Activated naive CD4-positive, alpha-beta T cell treated with anti-CD3 and anti-CD28 coated beads, Interleukin-2, amount 10 ng/mL, durations not matched to agents 7 days and 5 days (primary cell): Measurements from ENCODE around the gene CDK8.
"Not testable (repeated sequence)": the region's sequence is repeated elsewhere in the genome, so short reads cannot be mapped to it uniquely, and the experiment has no call there.

Source experiments
- CTCF ChIA-PET: fragments of 350-600 bp; sonication (Branson Sonifier 250); formaldehyde crosslinking; loops from one replicate; lab custom pipeline; 2021; ENCODE audit warnings: antibody characterized with exemption; lab: Charles Lee
- DNase-seq: peaks from one replicate; pipeline ENCODE4 v3.0.0-alpha.2; 2020
- H3K27ac Mint-ChIP-seq: one replicate; pipeline ENCODE4 v1.8.0; 2021; ENCODE audit warnings: mild to moderate bottlenecking, moderate library complexity, mixed read lengths
- H3K27me3 Mint-ChIP-seq: one replicate; pipeline ENCODE4 v1.8.0; 2021; ENCODE audit warnings: mild to moderate bottlenecking, mixed read lengths
- H3K36me3 Mint-ChIP-seq: one replicate; pipeline ENCODE4 v1.8.0; 2021; ENCODE audit warnings: mixed read lengths
- H3K4me1 Mint-ChIP-seq: one replicate; pipeline ENCODE4 v1.8.0; 2021; ENCODE audit warnings: mixed read lengths
- H3K4me3 Mint-ChIP-seq: one replicate; pipeline ENCODE4 v1.8.0; 2021; ENCODE audit warnings: mild to moderate bottlenecking, moderate library complexity, mixed read lengths
- H3K9me3 Mint-ChIP-seq: one replicate; pipeline ENCODE4 v1.8.0; 2021; ENCODE audit warnings: mixed read lengths

The CDK8 gene

DNA sequence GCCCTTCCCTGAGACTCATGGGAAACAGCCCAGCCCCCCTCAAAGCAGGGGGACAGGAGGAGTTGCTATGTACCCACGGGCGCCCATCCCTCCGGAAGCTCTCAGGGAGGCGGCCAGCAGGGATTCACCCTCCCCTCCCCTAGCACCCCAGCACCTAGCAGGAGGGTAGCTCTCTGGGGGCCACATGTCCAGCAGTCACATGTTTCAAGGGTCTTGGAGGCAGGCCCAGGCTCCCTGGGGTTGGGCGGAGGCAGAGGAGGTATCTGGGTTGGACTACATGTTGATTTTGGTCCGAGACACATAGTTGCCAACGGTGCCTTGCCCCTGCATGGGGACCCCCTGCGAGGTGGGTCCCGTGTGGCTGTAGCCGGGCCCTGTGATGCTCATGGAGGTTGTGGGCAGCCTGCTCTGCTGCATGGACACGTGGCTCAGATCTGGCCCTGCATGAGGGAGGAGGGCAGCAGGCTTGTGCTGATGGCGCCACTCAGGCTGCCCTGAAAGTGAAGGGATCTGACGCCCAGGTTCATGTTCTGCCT is 24.8 kb upstream of the CDK8 start:
- Mint-ChIP-seq H3K27me3 (peaks cover 13% of the 10 kb centered on the region), H3K36me3 (no peaks in the 10 kb centered on the region), H3K27ac (no peak overlapping the region), H3K4me1 (no peaks in the 10 kb centered on the region), H3K9me3 (no peaks in the 10 kb centered on the region), H3K4me3 (no peak overlapping the region)
- CTCF ChIA-PET: no interaction called here
- DNase-seq: no peak

DNA sequence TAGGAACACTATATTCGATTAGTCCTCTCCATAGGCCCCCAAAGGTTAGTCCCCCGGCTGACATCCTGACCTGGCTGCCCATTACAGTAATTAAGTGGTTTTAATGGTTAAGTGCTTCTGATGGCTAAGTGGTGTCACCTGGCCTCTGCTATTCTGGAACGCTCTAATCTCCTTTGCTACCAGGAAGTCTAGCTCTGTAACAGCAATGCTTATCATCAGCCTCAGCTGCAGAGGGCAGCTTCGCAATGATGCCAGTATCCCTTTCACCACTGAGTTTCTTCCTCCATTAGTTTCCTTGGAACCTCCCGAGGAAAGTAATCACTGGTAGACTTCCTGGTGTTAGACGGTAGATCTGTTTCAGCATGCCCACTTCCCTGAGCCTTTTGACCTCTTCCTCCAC is 23.2 kb upstream of the CDK8 start:
- CTCF ChIA-PET: no interaction called here
- no peaks in the 10 kb centered on the region for H3K9me3 Mint-ChIP-seq
- DNase-seq: no peak
- peaks cover 18% of the 10 kb centered on the region for H3K27me3 Mint-ChIP-seq
- no peaks in the 10 kb centered on the region for H3K4me1 Mint-ChIP-seq
- H3K36me3 Mint-ChIP-seq: no peaks in the 10 kb centered on the region
- no peak overlapping the region for H3K4me3 Mint-ChIP-seq
- no peak overlapping the region for H3K27ac Mint-ChIP-seq

DNA sequence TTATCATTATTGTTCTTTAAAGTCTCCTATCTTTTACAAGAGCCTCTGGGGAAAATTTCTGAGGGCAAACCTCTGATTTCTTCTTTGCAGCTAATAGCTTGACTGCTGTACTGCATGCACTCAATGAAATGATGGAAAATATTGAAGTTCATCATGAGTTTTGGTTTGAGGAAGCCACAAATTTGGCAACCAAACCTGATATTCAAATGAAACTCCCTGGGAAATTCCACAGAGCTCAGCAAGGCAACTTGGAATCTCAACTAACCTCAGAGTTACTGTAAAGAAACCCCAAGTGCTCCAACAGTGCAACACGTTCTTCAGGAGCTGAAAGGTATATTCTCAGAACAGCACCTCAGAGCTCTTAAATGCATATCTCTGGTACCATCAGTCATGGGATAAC is 17.6 kb upstream of the CDK8 start:
- Mint-ChIP-seq H3K27ac (no peak overlapping the region), H3K9me3 (no peaks in the 10 kb centered on the region), H3K4me1 (no peaks in the 10 kb centered on the region), H3K36me3 (no peaks in the 10 kb centered on the region), H3K27me3 (peaks cover 12% of the 10 kb centered on the region), H3K4me3 (no peak overlapping the region)
- DNase-seq: no peak
- CTCF ChIA-PET: interaction anchor here (1.8 kb wide), 1 partner anchor 10 kb away, joined by 6 read pairs; no protein-coding TSS in a partner anchor

DNA sequence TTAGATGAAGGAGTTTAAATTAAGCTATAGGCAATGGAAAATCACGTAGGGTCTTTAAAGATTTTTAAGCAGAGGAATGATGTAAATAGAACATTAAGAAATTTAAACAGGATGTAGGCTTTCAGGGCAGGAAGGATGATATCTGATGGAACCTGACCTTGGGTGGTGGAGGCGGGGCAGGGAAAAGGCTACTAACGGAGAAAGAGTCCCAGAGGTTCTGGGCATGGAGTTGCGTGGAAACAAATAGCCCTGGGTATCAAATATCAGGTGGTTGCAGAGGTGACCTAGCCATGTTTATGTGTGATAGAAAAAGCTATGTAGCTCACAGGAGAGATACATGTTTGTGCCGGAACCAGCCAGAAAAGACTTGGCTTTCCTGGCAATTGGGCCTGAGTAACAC is 7.8 kb upstream of the CDK8 start:
- H3K9me3 Mint-ChIP-seq: peaks cover 4% of the 10 kb centered on the region
- no peak for DNase-seq
- no peak overlapping the region for H3K4me3 Mint-ChIP-seq
- H3K4me1 Mint-ChIP-seq: no peaks in the 10 kb centered on the region
- no peak overlapping the region for H3K27ac Mint-ChIP-seq
- CTCF ChIA-PET: interaction anchor here (1.8 kb wide), 1 partner anchor 10 kb away, joined by 6 read pairs; no protein-coding TSS in a partner anchor
- H3K27me3 Mint-ChIP-seq: peaks cover 4% of the 10 kb centered on the region
- no peaks in the 10 kb centered on the region for H3K36me3 Mint-ChIP-seq

DNA sequence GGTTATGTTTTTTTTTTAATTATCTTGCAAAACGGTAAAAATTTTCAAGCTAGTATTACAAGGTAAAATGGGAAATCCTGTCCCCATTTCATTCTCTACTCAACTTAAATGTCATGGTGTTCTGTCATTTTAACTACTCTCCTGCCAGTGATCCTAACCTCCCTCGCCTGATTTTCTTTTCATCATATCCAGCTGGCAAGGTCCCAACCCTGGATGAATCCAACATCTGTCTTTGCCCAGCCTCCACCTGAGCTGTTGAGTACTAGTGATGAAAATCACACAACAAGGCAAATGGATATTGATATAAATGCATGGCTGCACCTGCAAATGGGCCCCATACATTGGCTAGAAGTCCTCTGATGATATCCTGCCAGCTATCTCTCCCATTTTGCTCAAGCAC is 6.9 kb upstream of the CDK8 start:
- Mint-ChIP-seq H3K4me3 (no peak overlapping the region), H3K36me3 (no peaks in the 10 kb centered on the region), H3K4me1 (no peaks in the 10 kb centered on the region), H3K27me3 (peaks cover 7% of the 10 kb centered on the region), H3K9me3 (peaks cover 3% of the 10 kb centered on the region), H3K27ac (no peak overlapping the region)
- DNase-seq: no peak
- CTCF ChIA-PET: interaction anchor here (1.8 kb wide), 1 partner anchor 11 kb away, joined by 6 read pairs; no protein-coding TSS in a partner anchor

DNA sequence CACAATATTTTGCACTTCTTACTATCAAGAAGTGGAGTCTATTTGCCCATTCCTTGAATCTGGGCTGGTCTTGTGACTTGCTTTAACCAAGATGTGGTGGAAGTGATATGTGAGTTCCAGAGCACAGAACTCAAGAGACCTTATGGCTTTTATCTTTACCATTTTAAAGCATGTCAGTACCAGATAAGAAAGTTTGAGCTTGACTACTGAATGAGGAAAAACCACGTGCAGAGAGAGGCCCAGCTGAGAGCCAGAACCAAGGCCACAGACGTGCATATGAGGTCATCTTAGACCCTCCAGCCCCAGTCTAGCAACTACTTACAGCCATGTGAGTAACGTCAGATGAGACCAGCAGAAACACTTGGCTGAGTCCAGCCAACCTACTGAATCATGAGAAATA is 6.3 kb upstream of the CDK8 start:
- H3K27ac Mint-ChIP-seq: no peak overlapping the region
- peaks cover 7% of the 10 kb centered on the region for H3K27me3 Mint-ChIP-seq
- DNase-seq: no peak
- no peaks in the 10 kb centered on the region for H3K36me3 Mint-ChIP-seq
- CTCF ChIA-PET: no interaction called here
- H3K4me1 Mint-ChIP-seq: no peaks in the 10 kb centered on the region
- no peaks in the 10 kb centered on the region for H3K9me3 Mint-ChIP-seq
- H3K4me3 Mint-ChIP-seq: no peak overlapping the region

DNA sequence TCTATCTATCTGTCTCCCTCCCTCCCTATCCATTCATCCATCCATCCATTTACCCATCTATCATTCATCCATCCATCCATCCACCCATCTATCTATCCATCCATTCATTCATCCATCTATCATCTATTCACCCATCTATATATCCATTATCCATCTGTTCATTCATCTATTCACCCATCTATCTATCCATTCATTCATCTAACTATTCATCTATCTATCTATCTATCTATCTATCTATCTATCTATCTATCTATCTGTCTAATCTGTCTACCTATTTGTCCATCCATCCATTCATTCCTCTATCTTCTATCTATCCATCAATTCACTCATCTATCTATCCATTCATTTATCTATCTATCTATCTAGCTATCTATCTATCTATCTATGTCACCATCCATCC is 4.4 kb upstream of the CDK8 start:
- H3K27me3 Mint-ChIP-seq: peaks cover 7% of the 10 kb centered on the region
- H3K4me3 Mint-ChIP-seq: no peak overlapping the region
- peaks cover 7% of the 10 kb centered on the region for H3K4me1 Mint-ChIP-seq
- H3K36me3 Mint-ChIP-seq: no peaks in the 10 kb centered on the region
- CTCF ChIA-PET: no interaction called here
- no peak overlapping the region for H3K27ac Mint-ChIP-seq
- no peak for DNase-seq
- no peaks in the 10 kb centered on the region for H3K9me3 Mint-ChIP-seq

DNA sequence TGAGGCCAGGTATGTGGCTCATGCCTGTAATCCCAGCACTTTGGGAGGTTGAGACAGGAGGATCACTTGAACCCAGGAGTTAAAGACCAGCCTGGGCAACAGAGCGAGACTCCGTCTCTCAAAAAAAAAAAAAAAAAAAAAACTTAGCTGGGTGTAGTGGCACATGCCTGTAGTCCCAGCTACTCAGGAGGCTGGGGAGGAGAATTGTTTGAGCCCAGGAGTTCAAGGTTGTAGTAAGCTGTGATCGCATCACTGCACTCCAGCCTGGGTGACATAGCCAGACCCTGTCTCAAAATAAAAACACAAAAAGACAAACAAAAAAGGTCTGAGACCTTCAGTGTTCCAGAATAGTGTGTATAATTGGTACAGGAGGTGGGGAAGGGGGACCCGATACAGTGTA is 1.9 kb upstream of the CDK8 start:
- H3K27ac Mint-ChIP-seq, H3K4me3 Mint-ChIP-seq, CTCF ChIA-PET, H3K27me3 Mint-ChIP-seq, H3K36me3 Mint-ChIP-seq, H3K9me3 Mint-ChIP-seq, DNase-seq: not testable (repeated sequence)
- H3K4me1 Mint-ChIP-seq: peaks cover 24% of the 10 kb centered on the region

DNA sequence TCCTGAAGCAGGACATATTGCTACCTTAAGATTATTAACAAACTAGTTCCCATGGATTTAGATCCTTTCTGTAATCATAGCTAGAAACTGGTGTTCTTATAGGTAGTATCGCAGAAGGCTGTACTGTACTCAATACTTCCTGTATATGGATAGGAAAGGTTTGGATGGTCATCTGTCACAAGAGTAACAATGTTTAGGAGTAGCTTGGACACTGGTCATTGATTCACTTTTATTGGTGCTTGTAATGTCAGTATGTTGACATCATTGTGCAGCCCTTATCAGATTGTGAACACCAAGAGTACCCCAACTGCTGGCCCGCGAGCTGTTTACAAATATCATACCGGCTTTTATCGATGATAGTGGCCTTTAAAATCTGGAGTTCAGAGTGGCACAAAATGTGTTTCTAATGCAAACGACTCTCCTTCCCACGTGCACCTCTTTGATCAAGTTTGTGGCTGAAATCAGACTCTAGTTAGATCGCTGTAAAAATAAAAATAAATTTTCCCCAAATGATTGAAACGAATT is 605 bp upstream of the CDK8 start:
- Mint-ChIP-seq H3K27me3 (peaks cover 3% of the 10 kb centered on the region), H3K9me3 (no peaks in the 10 kb centered on the region), H3K4me3 (peak overlapping the region; percentile 80), H3K27ac (peak overlapping the region; percentile 79), H3K36me3 (no peaks in the 10 kb centered on the region), H3K4me1 (peaks cover 24% of the 10 kb centered on the region)
- DNase-seq: no peak
- CTCF ChIA-PET: no interaction called here

DNA sequence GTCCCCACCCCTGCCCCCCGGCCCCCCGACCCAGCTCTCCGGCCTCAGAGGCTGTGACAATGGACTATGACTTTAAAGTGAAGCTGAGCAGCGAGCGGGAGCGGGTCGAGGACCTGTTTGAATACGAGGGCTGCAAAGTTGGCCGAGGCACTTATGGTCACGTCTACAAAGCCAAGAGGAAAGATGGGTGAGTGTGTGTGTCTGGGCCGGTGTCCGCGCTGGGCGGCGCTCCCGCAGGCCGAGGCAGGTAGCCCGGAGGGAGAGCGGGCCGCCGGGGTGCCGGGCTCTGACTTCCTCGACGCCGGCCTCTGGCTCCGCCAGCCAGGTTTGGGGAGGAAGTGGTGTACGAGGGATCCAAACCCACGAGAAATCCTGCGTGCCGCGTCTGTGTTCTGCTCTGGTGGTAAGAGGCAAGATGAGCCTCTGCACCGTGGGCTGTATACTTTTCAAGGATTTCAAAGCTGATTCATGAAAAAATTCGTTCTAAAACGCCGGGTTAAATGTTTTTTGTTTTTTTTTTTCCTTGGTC is 718 bp downstream of the CDK8 start:
- Mint-ChIP-seq H3K4me3 (peak overlapping the region; percentile 80), H3K4me1 (peaks cover 24% of the 10 kb centered on the region), H3K36me3 (no peaks in the 10 kb centered on the region), H3K9me3 (no peaks in the 10 kb centered on the region), H3K27me3 (peaks cover 3% of the 10 kb centered on the region), H3K27ac (peak overlapping the region; percentile 82)
- CTCF ChIA-PET: no interaction called here
- peak; percentile 78 for DNase-seq

DNA sequence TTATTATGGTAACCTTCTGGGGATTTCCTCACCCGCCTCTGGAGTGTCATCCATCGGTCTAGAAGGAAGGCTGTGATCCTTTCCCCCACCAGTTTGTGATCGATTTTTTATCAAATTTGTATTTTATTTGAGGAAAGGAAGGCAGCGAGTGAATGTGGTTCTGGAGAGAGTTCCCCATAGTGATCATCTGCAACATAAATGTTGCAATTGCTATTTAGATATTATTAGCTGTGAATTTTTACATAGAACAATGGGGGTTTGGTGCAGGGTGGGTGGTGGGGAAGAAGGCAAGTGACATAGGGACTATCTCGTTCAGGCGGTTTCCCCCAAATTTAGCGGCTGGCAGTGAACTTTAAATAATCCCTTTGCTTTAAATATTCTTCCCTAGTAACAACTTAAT is 1.2 kb downstream of the CDK8 start:
- CTCF ChIA-PET: interaction anchor here (1.4 kb wide), 1 partner anchor 10 kb away, joined by 3 read pairs; no protein-coding TSS in a partner anchor
- H3K9me3 Mint-ChIP-seq: no peaks in the 10 kb centered on the region
- no peak for DNase-seq
- H3K36me3 Mint-ChIP-seq: no peaks in the 10 kb centered on the region
- peak overlapping the region; percentile 80 for H3K4me3 Mint-ChIP-seq
- peaks cover 3% of the 10 kb centered on the region for H3K27me3 Mint-ChIP-seq
- peak overlapping the region; percentile 82 for H3K27ac Mint-ChIP-seq
- peaks cover 24% of the 10 kb centered on the region for H3K4me1 Mint-ChIP-seq

DNA sequence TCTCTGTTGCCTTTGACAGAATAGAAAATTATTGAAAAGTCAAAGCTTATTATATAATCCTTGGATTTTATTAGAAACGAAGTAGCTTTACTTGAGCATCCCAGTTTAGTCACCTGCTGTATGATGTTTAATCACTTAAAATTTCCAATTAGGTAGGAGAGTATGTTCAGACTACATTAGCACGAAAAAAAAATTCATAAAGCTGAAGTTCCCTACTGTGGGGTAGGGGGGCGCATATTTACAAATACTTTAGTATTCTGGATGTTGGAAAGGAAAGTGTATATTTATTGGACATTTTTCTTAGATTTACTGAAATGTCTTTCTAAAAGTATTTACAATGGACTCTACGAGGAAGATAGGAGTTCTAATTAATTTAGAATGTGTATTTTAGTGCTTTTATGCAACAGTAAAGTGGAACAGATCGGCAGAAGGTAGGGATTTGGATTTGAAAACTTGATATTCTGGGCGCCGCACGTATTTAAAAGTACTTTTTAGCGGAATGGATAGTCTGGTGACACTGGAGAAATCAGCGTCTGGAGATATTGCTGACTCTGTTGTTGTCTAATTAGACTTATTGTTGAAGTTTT is 1.9 kb downstream of the CDK8 start:
- DNase-seq: no peak
- H3K4me1 Mint-ChIP-seq: peaks cover 24% of the 10 kb centered on the region
- H3K4me3 Mint-ChIP-seq: peak overlapping the region; percentile 80
- H3K27me3 Mint-ChIP-seq: peaks cover 3% of the 10 kb centered on the region
- no peaks in the 10 kb centered on the region for H3K9me3 Mint-ChIP-seq
- no peak overlapping the region for H3K27ac Mint-ChIP-seq
- H3K36me3 Mint-ChIP-seq: no peaks in the 10 kb centered on the region
- CTCF ChIA-PET: interaction anchor here (1.4 kb wide), 1 partner anchor 10 kb away, joined by 3 read pairs; no protein-coding TSS in a partner anchor

DNA sequence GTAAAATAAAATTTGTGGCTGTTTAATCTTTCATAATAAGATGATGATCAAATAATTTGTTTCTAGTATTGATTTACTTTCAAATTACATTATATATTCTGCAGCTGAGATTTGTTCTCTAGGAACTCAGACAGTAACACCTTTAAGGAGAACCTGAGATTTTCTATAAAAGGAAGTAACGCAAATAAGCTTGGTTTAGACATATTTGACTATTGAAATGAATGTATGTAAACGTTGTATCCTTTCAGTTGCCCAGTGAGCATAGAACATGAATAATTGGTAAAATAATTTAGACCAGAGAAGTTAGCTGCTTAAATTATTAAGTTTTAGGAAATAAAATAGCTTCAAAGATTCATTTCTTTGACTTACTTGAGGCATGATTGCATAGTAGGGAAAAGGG is 3.1 kb downstream of the CDK8 start:
- DNase-seq: no peak
- Mint-ChIP-seq H3K4me1 (peaks cover 24% of the 10 kb centered on the region), H3K9me3 (no peaks in the 10 kb centered on the region), H3K36me3 (no peaks in the 10 kb centered on the region), H3K27me3 (no peaks in the 10 kb centered on the region), H3K27ac (no peak overlapping the region), H3K4me3 (no peak overlapping the region)
- CTCF ChIA-PET: no interaction called here

DNA sequence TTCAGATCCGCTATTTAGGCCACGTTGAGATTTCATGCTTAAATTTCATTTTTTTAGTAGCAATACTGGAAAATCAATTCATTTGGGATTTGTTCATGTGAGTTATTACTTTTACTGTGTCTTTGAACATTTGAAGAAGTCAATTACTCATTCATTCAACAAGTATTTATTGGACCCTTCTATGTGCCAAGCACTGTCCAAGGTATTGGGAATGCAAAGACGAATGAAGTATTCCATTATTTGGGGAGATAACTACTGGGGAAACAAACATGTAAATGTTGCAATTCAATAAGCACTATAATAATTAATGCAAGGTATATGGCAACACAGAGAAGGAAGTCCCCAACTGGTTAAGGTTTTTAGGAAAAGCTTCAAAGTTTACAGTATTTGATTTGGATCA is 5.7 kb downstream of the CDK8 start:
- Mint-ChIP-seq H3K4me1 (peaks cover 17% of the 10 kb centered on the region), H3K4me3 (no peak overlapping the region), H3K27ac (no peak overlapping the region)

DNA sequence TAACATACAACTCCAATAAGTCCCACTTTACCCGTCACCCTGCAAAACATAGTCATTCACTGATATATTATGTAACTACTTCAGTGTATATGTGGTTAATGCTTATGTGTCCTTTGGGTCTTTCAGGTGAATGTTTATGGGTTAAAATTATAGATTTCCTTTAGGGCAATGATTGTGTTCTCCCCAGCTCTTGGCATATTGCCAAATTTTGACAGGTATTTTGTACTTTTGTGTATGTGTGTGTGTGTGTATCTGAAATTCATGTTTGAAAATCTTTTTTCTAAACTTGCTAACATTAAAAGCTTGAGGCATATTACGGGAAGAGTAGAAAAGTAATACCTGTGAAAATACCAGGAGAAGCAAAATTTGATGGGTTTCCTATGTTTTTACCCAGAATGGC is 8.2 kb downstream of the CDK8 start:
- Mint-ChIP-seq H3K27me3 (no peaks in the 10 kb centered on the region), H3K36me3 (no peaks in the 10 kb centered on the region), H3K4me3 (no peak overlapping the region), H3K9me3 (no peaks in the 10 kb centered on the region), H3K4me1 (no peaks in the 10 kb centered on the region), H3K27ac (no peak overlapping the region)
- DNase-seq: no peak
- CTCF ChIA-PET: no interaction called here

More for the DNA sequence above, 5.7 kb downstream of the CDK8 start:
- CTCF ChIA-PET: no interaction called here
- no peak for DNase-seq
- H3K9me3 Mint-ChIP-seq: no peaks in the 10 kb centered on the region
- H3K36me3 Mint-ChIP-seq: no peaks in the 10 kb centered on the region
- no peaks in the 10 kb centered on the region for H3K27me3 Mint-ChIP-seq
